H1 (cell line): ENCODE measurements around the gene CPZ. TPM values are rescaled to one million over a fixed set of nuclear protein-coding genes. Genes with fewer than 3 reads are reported as not detected.

Experiments used
- CTCF ChIA-PET: fragments of 300-600 bp; sonication (Branson Sonifier 250); formaldehyde crosslinking; loops from one replicate; lab custom pipeline; 2021; ENCODE audit not compliant: partially characterized antibody; lab: Charles Lee
- POLR2A ChIA-PET: fragments of 300-600 bp; sonication (Branson Sonifier 250); formaldehyde crosslinking; loops from one replicate; lab custom pipeline; 2021; ENCODE audit warnings: inconsistent platforms; ENCODE audit not compliant: partially characterized antibody; lab: Charles Lee
- DNase-seq, 2 experiments: peaks; one replicate each; pipeline versions ENCODE4 v3.0.0 to v3.0.0-alpha.2; 2010 to 2022; ENCODE audit warnings: low spot score in 2 of 2, low read depth in 1 of 2, mixed read lengths in 1 of 2
- FAIRE-seq: peaks from 2 replicates; lab custom pipeline; 2011; peaks lifted over from hg19 to GRCh38; lab: Jason Lieb, UNC
- H2AFZ ChIP-seq: 2 replicates; pipeline ENCODE4 v1.8.1; 2012; ENCODE audit warnings: low read length, inconsistent platforms
- H2AK5ac ChIP-seq: 2 replicates; pipeline ENCODE4 v1.6.1; 2013; ENCODE audit warnings: low read depth, low read length
- H2BK120ac ChIP-seq: replicated peaks from 2 replicates; pipeline ENCODE3; 2013; ENCODE audit warnings: low read depth, low read length, inconsistent platforms
- H2BK12ac ChIP-seq: 2 replicates; pipeline ENCODE4 v1.6.1; 2013; ENCODE audit warnings: low read depth, low read length
- H2BK15ac ChIP-seq: 2 replicates; pipeline ENCODE4 v1.6.1; 2013; ENCODE audit warnings: low read length
- H2BK20ac ChIP-seq: 2 replicates; pipeline ENCODE4 v1.6.1; 2013; ENCODE audit warnings: low read length
- H2BK5ac ChIP-seq: 2 replicates; pipeline ENCODE4 v1.6.1; 2013; ENCODE audit warnings: low read depth, low read length
- H3K14ac ChIP-seq: 2 replicates; pipeline ENCODE4 v1.6.1; 2013; ENCODE audit warnings: inconsistent platforms; ENCODE audit not compliant: insufficient read length
- H3K18ac ChIP-seq: 2 replicates; pipeline ENCODE4 v1.6.1; 2013; ENCODE audit warnings: low read length; ENCODE audit errors: extremely low read depth
- H3K23ac ChIP-seq: 2 replicates; pipeline ENCODE4 v1.6.1; 2013; ENCODE audit warnings: inconsistent platforms; ENCODE audit not compliant: insufficient read length
- H3K23me2 ChIP-seq: 2 replicates; pipeline ENCODE4 v1.6.1; 2013; ENCODE audit warnings: low read depth, low read length
- H3K27ac ChIP-seq: 2 replicates; pipeline ENCODE4 v1.6.1; 2011; ENCODE audit warnings: low read depth, low read length, inconsistent platforms
- H3K27me3 ChIP-seq, 4 experiments: replicated peaks in 1 of 4; 1 replicate in 1 of 4; 2 replicates in 3 of 4; pipeline versions ENCODE4 v1.6.1 to v1.8.1; 2011 to 2013; ENCODE audit warnings: low read length in 3 of 4, mild to moderate bottlenecking in 3 of 4, inconsistent platforms in 2 of 4, mixed read lengths in 2 of 4, moderate library complexity in 1 of 4; ENCODE audit not compliant: control insufficient read depth in 3 of 4, insufficient read depth in 3 of 4; ENCODE audit errors: extremely low read depth in 1 of 4
- H3K36me3 ChIP-seq, 4 experiments: 2 replicates each; pipeline versions ENCODE4 v1.6.1 to v1.8.1; 2011 to 2013; ENCODE audit warnings: mild to moderate bottlenecking in 4 of 4, low read length in 3 of 4, moderate library complexity in 2 of 4, control low read depth in 1 of 4, inconsistent platforms in 1 of 4; ENCODE audit not compliant: insufficient read depth in 4 of 4, control insufficient read depth in 2 of 4
- H3K4ac ChIP-seq: replicated peaks from 2 replicates; pipeline ENCODE3; 2013; ENCODE audit warnings: low read length, low read depth, mixed read lengths, inconsistent platforms; ENCODE audit not compliant: insufficient read length
- H3K4me1 ChIP-seq, 4 experiments: replicated peaks in 1 of 4; 1 replicate in 1 of 4; 2 replicates in 3 of 4; pipeline versions ENCODE4 v1.6.1 to v1.8.1; 2011 to 2013; ENCODE audit warnings: low read length in 3 of 4, inconsistent platforms in 2 of 4, mixed read lengths in 1 of 4; ENCODE audit not compliant: insufficient read depth in 4 of 4, control insufficient read depth in 3 of 4
- H3K4me2 ChIP-seq, 2 experiments: 2 replicates each; pipeline versions ENCODE4 v1.6.1 to v1.8.1; 2011 to 2013; ENCODE audit warnings: low read depth in 2 of 2, low read length in 2 of 2, control low read depth in 1 of 2, inconsistent platforms in 1 of 2, mild to moderate bottlenecking in 1 of 2; ENCODE audit not compliant: insufficient read depth in 1 of 2
- H3K4me3 ChIP-seq, 4 experiments: fragments of 200-600, 300-600 bp in 1 of 4; sonication (generic), shearing (Covaris generic), sonication (Bioruptor Twin) in 1 of 4; 2 replicates each; pipeline versions ENCODE4 v1.5.1 to v1.8.1; 2011 to 2016; ENCODE audit warnings: low read length in 4 of 4, low read depth in 3 of 4, control low read depth in 2 of 4, inconsistent platforms in 2 of 4, mild to moderate bottlenecking in 2 of 4, mixed read lengths in 1 of 4, moderate library complexity in 1 of 4; ENCODE audit not compliant: insufficient read depth in 2 of 4; ENCODE audit errors: extremely low read depth in 1 of 4
- H3K56ac ChIP-seq: replicated peaks from 2 replicates; pipeline ENCODE3; 2013; ENCODE audit warnings: low read depth, mild to moderate bottlenecking, mixed read lengths, low read length, inconsistent platforms; ENCODE audit not compliant: insufficient read length
- H3K79me1 ChIP-seq: 2 replicates; pipeline ENCODE4 v1.6.1; 2013; ENCODE audit warnings: low read depth, low read length, control low read depth
- H3K79me2 ChIP-seq, 2 experiments: 2 replicates each; pipeline versions ENCODE4 v1.6.1 to v1.8.1; 2012 to 2013; ENCODE audit warnings: low read length in 2 of 2, mild to moderate bottlenecking in 2 of 2, inconsistent platforms in 1 of 2; ENCODE audit not compliant: insufficient read depth in 2 of 2, control insufficient read depth in 1 of 2
- H3K9ac ChIP-seq, 4 experiments: replicated peaks in 1 of 4; 1 replicate in 1 of 4; 2 replicates in 3 of 4; pipeline versions ENCODE4 v1.6.1 to v1.8.1; 2011 to 2013; ENCODE audit warnings: low read depth in 3 of 4, low read length in 3 of 4, control low read depth in 2 of 4, mild to moderate bottlenecking in 2 of 4, moderate library complexity in 2 of 4, inconsistent platforms in 1 of 4; ENCODE audit errors: extremely low read depth in 1 of 4
- H3K9me3 ChIP-seq, 2 experiments: 2 replicates each; pipeline versions ENCODE4 v1.6.1 to v1.8.1; 2012 to 2013; ENCODE audit warnings: mild to moderate bottlenecking in 2 of 2, moderate library complexity in 2 of 2, control low read depth in 1 of 2, inconsistent platforms in 1 of 2, low read depth in 1 of 2, low read length in 1 of 2, mixed read lengths in 1 of 2; ENCODE audit not compliant: insufficient read depth in 2 of 2
- H4K20me1 ChIP-seq, 2 experiments: replicated peaks in 1 of 2; 2 replicates each; pipeline versions ENCODE3 to v1.8.1; 2011 to 2013; ENCODE audit warnings: inconsistent platforms in 2 of 2, low read length in 2 of 2, mild to moderate bottlenecking in 1 of 2; ENCODE audit not compliant: insufficient read depth in 2 of 2, control insufficient read depth in 1 of 2
- H4K5ac ChIP-seq: 2 replicates; pipeline ENCODE4 v1.6.1; 2013; ENCODE audit warnings: low read length, low read depth, mixed read lengths, inconsistent platforms; ENCODE audit not compliant: insufficient read length
- H4K8ac ChIP-seq: 2 replicates; pipeline ENCODE4 v1.8.0; 2013; ENCODE audit warnings: mild to moderate bottlenecking, moderate library complexity, low read length, inconsistent platforms; ENCODE audit not compliant: insufficient read depth; ENCODE audit errors: extremely low read depth
- H4K91ac ChIP-seq: replicated peaks from 2 replicates; pipeline ENCODE3; 2013; ENCODE audit warnings: low read length, mixed read lengths, inconsistent platforms; ENCODE audit not compliant: insufficient read length
- CEBPB ChIP-seq: IDR thresholded peaks from 2 replicates; pipeline ENCODE4 v1.6.1; 2012; ENCODE audit warnings: low read depth, low read length
- CREB1 ChIP-seq: IDR thresholded peaks from 2 replicates; pipeline ENCODE4 v1.6.1; 2012; ENCODE audit warnings: inconsistent platforms
- JUND ChIP-seq: IDR thresholded peaks from 2 replicates; pipeline ENCODE4 v1.6.1; 2011; ENCODE audit warnings: mild to moderate bottlenecking, improper control_type of control experiment, low read length
- POLR2AphosphoS5 ChIP-seq: IDR thresholded peaks from 2 replicates; pipeline ENCODE4 v1.6.1; 2011; ENCODE audit warnings: low read depth, low read length
- RBBP5 ChIP-seq: IDR thresholded peaks from 2 replicates; pipeline ENCODE4 v1.7.1; 2012; ENCODE audit warnings: low read depth, mild to moderate bottlenecking, inconsistent platforms, low read length, moderate library complexity, borderline replicate concordance
- RXRA ChIP-seq: IDR thresholded peaks from 2 replicates; pipeline ENCODE4 v1.6.1; 2011; ENCODE audit warnings: low read depth, mild to moderate bottlenecking, low read length, moderate library complexity; ENCODE audit not compliant: insufficient read depth
- YY1 ChIP-seq: IDR thresholded peaks from 2 replicates; pipeline ENCODE4 v1.6.1; 2011; ENCODE audit warnings: low read depth, mild to moderate bottlenecking, low read length
- WGBS, 2 experiments: shearing (Covaris generic) in 1 of 2; methylation state at CpG; one replicate each; pipeline versions ENCODE4 v1.1.6 to v1.1.7; 2013 to 2015; ENCODE audit warnings: low lambda C conversion rate in 2 of 2, mixed read lengths in 2 of 2, inconsistent platforms in 1 of 2, low coverage in 1 of 2, missing lambda C conversion rate in 1 of 2; ENCODE audit not compliant: insufficient replicate concordance in 2 of 2, insufficient coverage in 1 of 2, insufficient read length in 1 of 2; ENCODE audit errors: extremely low coverage in 1 of 2, missing lambda C conversion rate in 1 of 2; 5-methylcytosine and 5-hydroxymethylcytosine counted together
- polyA plus RNA-seq, 7 experiments: library from polyadenylated mRNA; depleted of rRNA in 3 of 7; stranded (reverse) in 5 of 7; unstranded in 2 of 7; fragments of >200 nt in 5 of 7; fragments of 200-250 nt in 2 of 7; gene quantifications; 1 replicate in 5 of 7; 2 replicates in 1 of 7; 4 replicates in 1 of 7; pipeline versions ENCODE4 v1.2.1 to v1.2.3, GENCODE V29; 2011 to 2013; ENCODE audit warnings: missing spikeins in 2 of 7, mixed read lengths in 2 of 7
- total RNA-seq: library from RNA; stranded (reverse); fragmentation: NEBNext Ultra II Directional; extraction: Animal tissue kit (Norgen Biotek cat#: 25700); gene quantifications from 2 replicates; pipeline ENCODE4 v1.2.1, GENCODE V29; 2021
- TF ChIP-seq, protein P1 (sequence below): IDR thresholded peaks from 2 replicates; pipeline ENCODE4 v1.6.1; 2011; ENCODE audit warnings: low read depth, mild to moderate bottlenecking, low read length; ENCODE audit not compliant: insufficient read depth
- TF ChIP-seq, protein P2 (sequence below): IDR thresholded peaks from 2 replicates; pipeline ENCODE4 v1.6.1; 2012; ENCODE audit warnings: low read length, inconsistent platforms

Gene CPZ
- total and polyA plus RNA-seq, 2 of the 8 experiments (the other 6 are each of a cell fraction or from before 2014, with no cell fraction given): 28.8 to 40.7 TPM

DNA sequence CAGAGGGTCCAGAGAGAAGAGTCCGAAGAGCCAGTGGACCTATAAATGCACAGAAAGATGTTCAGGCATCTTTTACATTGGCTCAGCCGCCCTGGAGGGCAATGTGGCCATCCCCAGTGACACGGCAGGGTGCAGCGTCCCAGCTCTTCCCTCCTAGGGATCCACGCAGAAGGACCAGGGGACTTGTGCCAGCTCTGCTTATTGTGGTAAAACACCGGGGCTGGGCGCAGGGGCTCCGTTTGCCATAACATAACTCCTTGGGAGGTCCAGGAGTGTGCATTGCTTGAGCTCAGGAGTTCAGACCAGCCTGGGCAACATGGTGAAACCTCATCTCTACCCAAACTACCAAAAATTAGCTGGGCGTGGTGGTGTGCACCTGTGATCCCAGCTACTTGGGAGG, 70.2 kb downstream of the CPZ start:
- POLR2A ChIA-PET: no interaction called here
- Histone ChIP-seq H3K4me3 (no peak overlapping the region), H4K20me1 (no peaks in the 10 kb centered on the region), H3K79me2 (no peaks in the 10 kb centered on the region), H2BK15ac (no peak overlapping the region), H3K9me3 (no peaks in the 10 kb centered on the region), H3K27ac (no peak overlapping the region), H3K27me3 (peaks cover 0 to 4% (median 2%) of the 10 kb centered on the region in 4 experiments; a peak in 4 of 7 replicates), H3K23ac (no peak overlapping the region), H2BK120ac (no peak overlapping the region), H2BK12ac (no peak overlapping the region), H2AK5ac (no peak overlapping the region), H3K4me2 (no peak overlapping the region), H4K91ac (no peak overlapping the region), H3K56ac (no peak overlapping the region), H3K9ac (no peak overlapping the region), H4K5ac (no peak overlapping the region), H3K14ac (no peak overlapping the region), H3K4ac (no peak overlapping the region), H3K4me1 (peaks cover 0 to 6% (median 3%) of the 10 kb centered on the region in 4 experiments; a peak in 4 of 7 replicates), H3K23me2 (no peaks in the 10 kb centered on the region), H2BK5ac (no peak overlapping the region), H4K8ac (no peak overlapping the region), H3K79me1 (no peaks in the 10 kb centered on the region), H2AFZ (no peak overlapping the region), H3K18ac (no peak overlapping the region), H3K36me3 (no peaks in the 10 kb centered on the region), H2BK20ac (no peak overlapping the region)
- FAIRE-seq (no peak), DNase-seq (no peak)
- 93% methylated on average over 9 of the region's 9 CpGs; no CpG with 5 or more reads in 1 of the 2 experiments for WGBS, 2 experiments
- CTCF ChIA-PET: interaction anchor here (0.6 to 1.3 kb wide), 2 partner anchors 26 to 1150 kb away, joined by 3 to 5 read pairs; no protein-coding TSS in a partner anchor
- no peak for TF ChIP-seq RBBP5
- no peak for TF ChIP-seq JUND
- no peak for TF ChIP-seq CEBPB
- no peak for TF ChIP-seq POLR2AphosphoS5
- TF ChIP-seq CREB1: no peak
- TF ChIP-seq RXRA: no peak
- TF ChIP-seq, protein P1, sequence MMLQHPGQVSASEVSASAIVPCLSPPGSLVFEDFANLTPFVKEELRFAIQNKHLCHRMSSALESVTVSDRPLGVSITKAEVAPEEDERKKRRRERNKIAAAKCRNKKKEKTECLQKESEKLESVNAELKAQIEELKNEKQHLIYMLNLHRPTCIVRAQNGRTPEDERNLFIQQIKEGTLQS: no peak
- TF ChIP-seq, protein P2, sequence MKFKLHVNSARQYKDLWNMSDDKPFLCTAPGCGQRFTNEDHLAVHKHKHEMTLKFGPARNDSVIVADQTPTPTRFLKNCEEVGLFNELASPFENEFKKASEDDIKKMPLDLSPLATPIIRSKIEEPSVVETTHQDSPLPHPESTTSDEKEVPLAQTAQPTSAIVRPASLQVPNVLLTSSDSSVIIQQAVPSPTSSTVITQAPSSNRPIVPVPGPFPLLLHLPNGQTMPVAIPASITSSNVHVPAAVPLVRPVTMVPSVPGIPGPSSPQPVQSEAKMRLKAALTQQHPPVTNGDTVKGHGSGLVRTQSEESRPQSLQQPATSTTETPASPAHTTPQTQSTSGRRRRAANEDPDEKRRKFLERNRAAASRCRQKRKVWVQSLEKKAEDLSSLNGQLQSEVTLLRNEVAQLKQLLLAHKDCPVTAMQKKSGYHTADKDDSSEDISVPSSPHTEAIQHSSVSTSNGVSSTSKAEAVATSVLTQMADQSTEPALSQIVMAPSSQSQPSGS: no peak
- no peak for TF ChIP-seq YY1
- TF ChIP-seq, all 59 proteins: peak for 0
